HCT116 (cell line): ENCODE measurements around the gene LEKR1. TPM values are rescaled to one million over a fixed set of nuclear protein-coding genes. Genes with fewer than 3 reads are reported as not detected.

Experiments used
- ATAC-seq: fragments of 200-7000 bp; cut with Tn5 transposase; 2 replicates; pipeline ENCODE4 v1.9.1; 2020; ENCODE audit warnings: mild to moderate bottlenecking, moderate library complexity
- BruUV-seq: library from RNA; stranded (reverse); fragments of 400-500 nt; replicated peaks from 2 replicates; lab custom pipeline; 2021; lab: Mats Ljungman, UMichigan
- CTCF ChIA-PET: fragments of 300-600 bp; sonication (Branson Sonifier 250); formaldehyde crosslinking; loops from one replicate; lab custom pipeline; 2021; ENCODE audit warnings: antibody characterized with exemption; lab: Charles Lee
- POLR2A ChIA-PET: fragments of 300-600, 350-600 bp; sonication (Branson Sonifier 250); formaldehyde crosslinking; loops from one replicate; lab custom pipeline; 2021; ENCODE audit warnings: antibody characterized with exemption; lab: Charles Lee
- RAD21 ChIA-PET, 2 experiments: fragments of 300-600 bp; sonication (Branson Sonifier 250); formaldehyde crosslinking; loops; one replicate each; lab custom pipeline; 2023; ENCODE audit warnings: low total read pairs in 2 of 2; ENCODE audit not compliant: uncharacterized antibody in 2 of 2, unreplicated experiment in 2 of 2, low non-redundant PET in 1 of 2; lab: Charles Lee
- DNase-seq: peaks from one replicate; pipeline ENCODE4 v3.0.0-alpha.2; 2010; ENCODE audit warnings: low read depth, low spot score
- H2AFZ ChIP-seq: fragments of 200-600 bp; shearing (Covaris generic), sonication (generic); 2 replicates; pipeline ENCODE4 v1.6.1; 2017; ENCODE audit warnings: low read depth, mixed run types, mixed read lengths, antibody characterized with exemption, low read length; ENCODE audit not compliant: poor library complexity, severe bottlenecking
- H3K27ac ChIP-seq: 2 replicates; pipeline ENCODE4 v1.5.1; 2012; ENCODE audit warnings: low read depth, low read length
- H3K27me3 ChIP-seq: fragments of 200-600 bp; sonication (generic); 2 replicates; pipeline ENCODE4 v1.6.1; 2016; ENCODE audit warnings: mixed run types, low read length, mixed read lengths; ENCODE audit not compliant: insufficient read depth
- H3K36me3 ChIP-seq, 2 experiments: fragments of 200-500 bp in 1 of 2; fragments of 200-600 bp in 1 of 2; sonication (Bioruptor generic) in 1 of 2; sonication (generic) in 1 of 2; 2 replicates each; pipeline versions ENCODE4 v1.5.1 to v1.6.1; 2014 to 2016; ENCODE audit warnings: low read length in 2 of 2, inconsistent platforms in 1 of 2, mixed read lengths in 1 of 2, mixed run types in 1 of 2; ENCODE audit not compliant: insufficient read depth in 2 of 2, control insufficient read depth in 1 of 2
- H3K4me1 ChIP-seq, 2 experiments: fragments of 200-600 bp in 1 of 2; sonication (generic) in 1 of 2; 2 replicates each; pipeline versions ENCODE4 v1.5.1 to v1.6.1; 2012 to 2017; ENCODE audit warnings: low read length in 2 of 2, inconsistent platforms in 1 of 2, mild to moderate bottlenecking in 1 of 2, mixed read lengths in 1 of 2, mixed run types in 1 of 2, moderate library complexity in 1 of 2; ENCODE audit not compliant: insufficient read depth in 2 of 2, control insufficient read depth in 1 of 2
- H3K4me2 ChIP-seq: fragments of 200-600 bp; sonication (generic); 2 replicates; pipeline ENCODE4 v1.6.1; 2017; ENCODE audit warnings: mixed run types, low read length, mixed read lengths
- H3K4me3 ChIP-seq, 2 experiments: fragments of 200-600 bp in 1 of 2; sonication (generic) in 1 of 2; replicated peaks in 1 of 2; 2 replicates each; pipeline ENCODE4 v1.5.1; 2011 to 2016; ENCODE audit warnings: low read length in 2 of 2, control low read depth in 1 of 2, low read depth in 1 of 2, mild to moderate bottlenecking in 1 of 2, mixed read lengths in 1 of 2, mixed run types in 1 of 2
- H3K79me2 ChIP-seq: fragments of 200-600 bp; sonication (generic); 2 replicates; pipeline ENCODE4 v1.6.1; 2017; ENCODE audit warnings: mild to moderate bottlenecking, mixed run types, low read length, moderate library complexity, mixed read lengths; ENCODE audit not compliant: insufficient read depth
- H3K9ac ChIP-seq: fragments of 200-600 bp; sonication (generic); 2 replicates; pipeline ENCODE4 v1.6.1; 2016; ENCODE audit warnings: low read length, mixed read lengths
- H3K9me2 ChIP-seq: fragments of 200-600 bp; sonication (generic), shearing (Covaris generic); 2 replicates; pipeline ENCODE4 v1.6.1; 2017; ENCODE audit warnings: mixed run types, mild to moderate bottlenecking, moderate library complexity; ENCODE audit not compliant: insufficient read depth
- H3K9me3 ChIP-seq, 2 experiments: fragments of 200-500 bp in 1 of 2; fragments of 200-600 bp in 1 of 2; sonication (Bioruptor generic) in 1 of 2; sonication (generic) in 1 of 2; 2 replicates each; pipeline ENCODE4 v1.6.1; 2014 to 2017; ENCODE audit warnings: low read length in 2 of 2, mixed read lengths in 2 of 2, inconsistent platforms in 1 of 2, low read depth in 1 of 2, mild to moderate bottlenecking in 1 of 2, mixed run types in 1 of 2, moderate library complexity in 1 of 2; ENCODE audit not compliant: control insufficient read depth in 1 of 2, insufficient read depth in 1 of 2
- H4K20me1 ChIP-seq: fragments of 200-600 bp; sonication (generic), shearing (Covaris generic); 2 replicates; pipeline ENCODE4 v1.6.1; 2017; ENCODE audit warnings: mixed run types, mild to moderate bottlenecking, moderate library complexity; ENCODE audit not compliant: insufficient read depth
- CBX3 ChIP-seq: IDR thresholded peaks from 2 replicates; pipeline ENCODE4 v1.6.1; 2012; ENCODE audit warnings: low read depth
- CEBPB ChIP-seq: IDR thresholded peaks from 2 replicates; pipeline ENCODE4 v1.6.1; 2012; ENCODE audit warnings: low read depth
- EZH2 ChIP-seq: fragments of 200-600 bp; sonication (generic); IDR thresholded peaks from 2 replicates; pipeline ENCODE4 v1.6.1; 2017; ENCODE audit warnings: antibody characterized with exemption, mixed run types
- EZH2phosphoT487 ChIP-seq: fragments of 200-600 bp; IDR thresholded peaks from 2 replicates; pipeline ENCODE4 v1.6.1; 2018; ENCODE audit warnings: antibody characterized with exemption, borderline replicate concordance
- JUND ChIP-seq: IDR thresholded peaks from 2 replicates; pipeline ENCODE4 v1.6.1; 2012
- POLR2A ChIP-seq: IDR thresholded peaks from 2 replicates; pipeline ENCODE4 v1.7.0; 2011; ENCODE audit warnings: borderline replicate concordance; ENCODE audit not compliant: insufficient read depth, insufficient read length; ENCODE audit errors: extremely low read depth
- SIN3A ChIP-seq: IDR thresholded peaks from 2 replicates; pipeline ENCODE4 v1.6.1; 2012; ENCODE audit warnings: low read depth
- SP1 ChIP-seq: IDR thresholded peaks from 2 replicates; pipeline ENCODE4 v1.6.1; 2012; ENCODE audit warnings: low read depth
- SRF ChIP-seq: IDR thresholded peaks from 2 replicates; pipeline ENCODE4 v1.6.1; 2012; ENCODE audit warnings: low read depth
- TCF7L2 ChIP-seq: IDR thresholded peaks from 2 replicates; pipeline ENCODE4 v1.7.0; 2011; ENCODE audit warnings: borderline replicate concordance, inconsistent platforms; ENCODE audit not compliant: insufficient read depth, insufficient read length; ENCODE audit errors: extremely low read depth
- YY1 ChIP-seq: IDR thresholded peaks from 2 replicates; pipeline ENCODE4 v1.6.1; 2011; ENCODE audit warnings: low read length, low read depth, moderate library complexity, mild to moderate bottlenecking; ENCODE audit not compliant: insufficient replicate concordance; ENCODE audit errors: extremely low read depth
- ZFX ChIP-seq: fragments of 450-650 bp; IDR thresholded peaks from 2 replicates; pipeline ENCODE4 v1.6.1; 2017
- ZNF274 ChIP-seq: fragments of 200-500 bp; sonication (Bioruptor generic); IDR thresholded peaks from 2 replicates; pipeline ENCODE4 v1.6.1; 2014; ENCODE audit warnings: mild to moderate bottlenecking, low read depth, low read length, inconsistent platforms
- intact Hi-C: fragments of 100-400 bp; cut with micrococcal nuclease; formaldehyde crosslinking; loops from 2 replicates; pipeline ENCODE4 v1.10.0; 2022
- total RNA-seq: library from RNA; stranded (reverse); gene quantifications from one replicate; pipeline ENCODE4 v1.2.1, GENCODE V29; 2021; ENCODE audit not compliant: unreplicated experiment
- TF ChIP-seq, protein P1 (sequence below): IDR thresholded peaks from 2 replicates; pipeline ENCODE4 v1.6.1; 2011; ENCODE audit warnings: mild to moderate bottlenecking, low read length, moderate library complexity; ENCODE audit not compliant: insufficient replicate concordance; ENCODE audit errors: extremely low read depth
- TF ChIP-seq, protein P2 (sequence below): IDR thresholded peaks from 2 replicates; pipeline ENCODE4 v1.6.1; 2012
- TF ChIP-seq, protein P3 (sequence below): IDR thresholded peaks from 2 replicates; pipeline ENCODE4 v1.6.1; 2012; ENCODE audit warnings: low read depth

LEKR1 gene
- total RNA-seq, 1 experiment from 2014 or later, result 2.1 TPM

DNA sequence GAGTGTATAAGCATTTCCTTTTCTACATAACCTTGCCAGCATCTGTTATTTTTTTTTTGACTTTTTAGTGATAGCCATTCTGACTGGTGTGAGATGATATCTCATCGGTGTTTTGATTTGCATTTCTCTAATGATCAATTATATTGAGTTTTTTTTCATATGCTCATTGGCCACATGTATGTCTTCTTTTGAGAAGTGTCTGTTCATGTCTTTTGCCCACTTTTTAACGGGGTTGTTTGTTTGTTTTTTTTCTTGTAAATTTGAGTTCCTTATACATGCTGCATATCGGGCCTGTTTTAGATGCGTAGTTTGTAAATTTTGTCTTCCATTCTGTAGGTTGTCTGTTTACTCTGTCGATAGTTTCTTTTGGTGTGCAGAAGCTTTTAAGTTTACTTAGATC, 89.2 kb downstream of the LEKR1 start (continued):
- TF ChIP-seq, protein P1, sequence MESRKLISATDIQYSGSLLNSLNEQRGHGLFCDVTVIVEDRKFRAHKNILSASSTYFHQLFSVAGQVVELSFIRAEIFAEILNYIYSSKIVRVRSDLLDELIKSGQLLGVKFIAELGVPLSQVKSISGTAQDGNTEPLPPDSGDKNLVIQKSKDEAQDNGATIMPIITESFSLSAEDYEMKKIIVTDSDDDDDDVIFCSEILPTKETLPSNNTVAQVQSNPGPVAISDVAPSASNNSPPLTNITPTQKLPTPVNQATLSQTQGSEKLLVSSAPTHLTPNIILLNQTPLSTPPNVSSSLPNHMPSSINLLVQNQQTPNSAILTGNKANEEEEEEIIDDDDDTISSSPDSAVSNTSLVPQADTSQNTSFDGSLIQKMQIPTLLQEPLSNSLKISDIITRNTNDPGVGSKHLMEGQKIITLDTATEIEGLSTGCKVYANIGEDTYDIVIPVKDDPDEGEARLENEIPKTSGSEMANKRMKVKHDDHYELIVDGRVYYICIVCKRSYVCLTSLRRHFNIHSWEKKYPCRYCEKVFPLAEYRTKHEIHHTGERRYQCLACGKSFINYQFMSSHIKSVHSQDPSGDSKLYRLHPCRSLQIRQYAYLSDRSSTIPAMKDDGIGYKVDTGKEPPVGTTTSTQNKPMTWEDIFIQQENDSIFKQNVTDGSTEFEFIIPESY, result no peak
- TF ChIP-seq POLR2A, result no peak

DNA sequence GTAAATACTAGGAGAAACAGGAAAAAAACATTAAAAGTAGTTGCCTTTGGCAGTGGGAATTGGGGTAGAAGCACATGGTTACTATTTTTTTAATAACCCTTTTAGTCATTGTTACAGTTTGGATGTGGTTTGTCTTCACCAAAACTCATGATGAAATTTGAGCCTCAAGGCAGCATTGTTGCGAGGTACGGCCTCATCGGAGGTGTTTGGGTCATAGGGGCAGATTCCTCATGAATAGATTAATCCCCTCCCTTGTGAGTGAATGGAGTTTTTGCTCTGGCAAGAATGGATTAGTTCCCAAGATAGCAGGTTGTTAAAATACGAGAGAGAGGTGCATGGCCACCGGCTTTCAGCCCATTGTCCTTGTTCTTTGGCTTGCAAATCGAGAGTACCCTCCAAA, 92.6 kb downstream of the LEKR1 start:
- Histone ChIP-seq H2AFZ (no peak overlapping the region), H3K79me2 (no peaks in the 10 kb centered on the region), H3K9ac (no peak overlapping the region), H3K36me3 (no peaks in the 10 kb centered on the region), H3K27ac (no peak overlapping the region), H3K9me2 (no peaks in the 10 kb centered on the region), H3K4me1 (no peaks in the 10 kb centered on the region), H3K27me3 (no peaks in the 10 kb centered on the region), H4K20me1 (no peaks in the 10 kb centered on the region), H3K4me2 (no peak overlapping the region), H3K9me3 (no peaks in the 10 kb centered on the region), H3K4me3 (no peak overlapping the region)
- ChIA-PET CTCF (no interaction called here), RAD21 (no interaction called here), POLR2A (no interaction called here)
- intact Hi-C loops, result no loop called here
- DNase-seq (no peak), ATAC-seq (no peak)
- BruUV-seq, result no TSS peak
- no peak for TF ChIP-seq CEBPB
- TF ChIP-seq, protein P2, sequence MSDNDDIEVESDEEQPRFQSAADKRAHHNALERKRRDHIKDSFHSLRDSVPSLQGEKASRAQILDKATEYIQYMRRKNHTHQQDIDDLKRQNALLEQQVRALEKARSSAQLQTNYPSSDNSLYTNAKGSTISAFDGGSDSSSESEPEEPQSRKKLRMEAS, result no peak
- TF ChIP-seq CBX3, result no peak
- TF ChIP-seq TCF7L2, result no peak
- TF ChIP-seq SRF, result no peak
- TF ChIP-seq ZNF274, result no peak
- no peak for TF ChIP-seq EZH2
- no peak for TF ChIP-seq ZFX
- TF ChIP-seq, protein P1, result no peak
- no peak for TF ChIP-seq JUND
- no peak for TF ChIP-seq YY1
- TF ChIP-seq, protein P3, sequence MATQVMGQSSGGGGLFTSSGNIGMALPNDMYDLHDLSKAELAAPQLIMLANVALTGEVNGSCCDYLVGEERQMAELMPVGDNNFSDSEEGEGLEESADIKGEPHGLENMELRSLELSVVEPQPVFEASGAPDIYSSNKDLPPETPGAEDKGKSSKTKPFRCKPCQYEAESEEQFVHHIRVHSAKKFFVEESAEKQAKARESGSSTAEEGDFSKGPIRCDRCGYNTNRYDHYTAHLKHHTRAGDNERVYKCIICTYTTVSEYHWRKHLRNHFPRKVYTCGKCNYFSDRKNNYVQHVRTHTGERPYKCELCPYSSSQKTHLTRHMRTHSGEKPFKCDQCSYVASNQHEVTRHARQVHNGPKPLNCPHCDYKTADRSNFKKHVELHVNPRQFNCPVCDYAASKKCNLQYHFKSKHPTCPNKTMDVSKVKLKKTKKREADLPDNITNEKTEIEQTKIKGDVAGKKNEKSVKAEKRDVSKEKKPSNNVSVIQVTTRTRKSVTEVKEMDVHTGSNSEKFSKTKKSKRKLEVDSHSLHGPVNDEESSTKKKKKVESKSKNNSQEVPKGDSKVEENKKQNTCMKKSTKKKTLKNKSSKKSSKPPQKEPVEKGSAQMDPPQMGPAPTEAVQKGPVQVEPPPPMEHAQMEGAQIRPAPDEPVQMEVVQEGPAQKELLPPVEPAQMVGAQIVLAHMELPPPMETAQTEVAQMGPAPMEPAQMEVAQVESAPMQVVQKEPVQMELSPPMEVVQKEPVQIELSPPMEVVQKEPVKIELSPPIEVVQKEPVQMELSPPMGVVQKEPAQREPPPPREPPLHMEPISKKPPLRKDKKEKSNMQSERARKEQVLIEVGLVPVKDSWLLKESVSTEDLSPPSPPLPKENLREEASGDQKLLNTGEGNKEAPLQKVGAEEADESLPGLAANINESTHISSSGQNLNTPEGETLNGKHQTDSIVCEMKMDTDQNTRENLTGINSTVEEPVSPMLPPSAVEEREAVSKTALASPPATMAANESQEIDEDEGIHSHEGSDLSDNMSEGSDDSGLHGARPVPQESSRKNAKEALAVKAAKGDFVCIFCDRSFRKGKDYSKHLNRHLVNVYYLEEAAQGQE, result no peak
- TF ChIP-seq EZH2phosphoT487, result no peak
- no peak for TF ChIP-seq SP1
- TF ChIP-seq SIN3A, result no peak
- no peak for TF ChIP-seq POLR2A
